NB4 (cell line): Measurements from ENCODE around the gene SMCO4.
A peak's percentile ranks its signal among the peaks of the same experiment; 100 is the strongest.
"Not testable (repeated sequence)": the region's sequence is repeated elsewhere in the genome, so short reads cannot be mapped to it uniquely, and the experiment has no call there.

Source experiments
- DNase-seq: peaks from one replicate; pipeline ENCODE4 v3.0.0; 2010; ENCODE audit warnings: low read depth
- H3K4me3 ChIP-seq: one replicate; pipeline ENCODE4 v1.5.1; 2011; ENCODE audit warnings: mild to moderate bottlenecking, low read depth, low read length, moderate library complexity
- MYC ChIP-seq: IDR thresholded peaks from 2 replicates; pipeline ENCODE4 v1.6.1; 2011; ENCODE audit warnings: low read depth, low read length
- POLR2A ChIP-seq: IDR thresholded peaks from 2 replicates; pipeline ENCODE4 v1.6.1; 2011; ENCODE audit warnings: mild to moderate bottlenecking; ENCODE audit not compliant: insufficient read length; ENCODE audit errors: extremely low read depth
- TF ChIP-seq, protein P1 (sequence below): IDR thresholded peaks from one replicate; pipeline ENCODE4 v1.5.1; 2012; ENCODE audit warnings: low read depth, low read length
- TF ChIP-seq, protein P2 (sequence below): IDR thresholded peaks from 2 replicates; pipeline ENCODE4 v1.6.1; 2011; ENCODE audit warnings: low read depth, low read length

Gene SMCO4

DNA sequence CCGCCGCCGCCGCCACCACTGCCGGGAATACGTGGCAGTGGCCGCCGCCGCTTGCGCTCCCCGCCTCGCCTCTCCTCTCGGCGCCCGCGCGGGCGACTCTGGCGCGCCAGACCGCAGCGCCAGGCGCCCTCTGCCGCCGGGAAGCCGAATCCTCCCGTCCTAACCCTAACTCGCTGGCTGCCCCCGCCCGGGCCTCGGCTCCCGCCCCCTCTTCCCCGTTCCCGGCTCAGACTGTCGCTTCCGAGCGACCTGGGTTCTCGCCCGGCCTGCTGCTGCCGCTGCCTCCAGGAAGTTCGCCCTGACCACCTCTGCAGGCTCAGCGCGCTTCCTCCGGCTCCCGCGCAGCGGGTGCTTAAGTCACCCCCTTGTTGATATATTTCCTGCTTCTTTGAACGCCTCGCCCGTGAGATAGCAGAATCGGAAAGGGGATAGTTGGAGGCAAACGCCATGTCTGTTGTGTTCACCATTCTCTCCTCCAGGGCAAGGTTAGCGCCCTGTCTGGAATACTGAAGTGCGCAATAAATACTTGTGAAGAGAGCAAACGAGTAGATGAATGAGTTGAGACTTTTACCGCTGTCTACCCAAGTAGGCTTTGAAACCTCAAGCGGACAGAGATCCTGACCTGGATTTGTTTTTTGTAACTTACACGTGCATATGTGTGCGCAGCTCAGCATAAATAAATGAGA, at the start of gene SMCO4:
Gene SMCO4 (minus strand): TSS at position 100 of the 686 bp plus-strand sequence. CDS start 64,202 bp downstream, outside the sequence.
- peak within 1 kb of the TSS; percentile 64 for H3K4me3 ChIP-seq
- peak; percentile 92 for DNase-seq
- TF ChIP-seq POLR2A: no peak
- TF ChIP-seq, protein P1, sequence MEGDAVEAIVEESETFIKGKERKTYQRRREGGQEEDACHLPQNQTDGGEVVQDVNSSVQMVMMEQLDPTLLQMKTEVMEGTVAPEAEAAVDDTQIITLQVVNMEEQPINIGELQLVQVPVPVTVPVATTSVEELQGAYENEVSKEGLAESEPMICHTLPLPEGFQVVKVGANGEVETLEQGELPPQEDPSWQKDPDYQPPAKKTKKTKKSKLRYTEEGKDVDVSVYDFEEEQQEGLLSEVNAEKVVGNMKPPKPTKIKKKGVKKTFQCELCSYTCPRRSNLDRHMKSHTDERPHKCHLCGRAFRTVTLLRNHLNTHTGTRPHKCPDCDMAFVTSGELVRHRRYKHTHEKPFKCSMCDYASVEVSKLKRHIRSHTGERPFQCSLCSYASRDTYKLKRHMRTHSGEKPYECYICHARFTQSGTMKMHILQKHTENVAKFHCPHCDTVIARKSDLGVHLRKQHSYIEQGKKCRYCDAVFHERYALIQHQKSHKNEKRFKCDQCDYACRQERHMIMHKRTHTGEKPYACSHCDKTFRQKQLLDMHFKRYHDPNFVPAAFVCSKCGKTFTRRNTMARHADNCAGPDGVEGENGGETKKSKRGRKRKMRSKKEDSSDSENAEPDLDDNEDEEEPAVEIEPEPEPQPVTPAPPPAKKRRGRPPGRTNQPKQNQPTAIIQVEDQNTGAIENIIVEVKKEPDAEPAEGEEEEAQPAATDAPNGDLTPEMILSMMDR: peak; percentile 69
- TF ChIP-seq, protein P2, sequence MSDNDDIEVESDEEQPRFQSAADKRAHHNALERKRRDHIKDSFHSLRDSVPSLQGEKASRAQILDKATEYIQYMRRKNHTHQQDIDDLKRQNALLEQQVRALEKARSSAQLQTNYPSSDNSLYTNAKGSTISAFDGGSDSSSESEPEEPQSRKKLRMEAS: peak; percentile 50
- peak; percentile 78 for TF ChIP-seq MYC

DNA sequence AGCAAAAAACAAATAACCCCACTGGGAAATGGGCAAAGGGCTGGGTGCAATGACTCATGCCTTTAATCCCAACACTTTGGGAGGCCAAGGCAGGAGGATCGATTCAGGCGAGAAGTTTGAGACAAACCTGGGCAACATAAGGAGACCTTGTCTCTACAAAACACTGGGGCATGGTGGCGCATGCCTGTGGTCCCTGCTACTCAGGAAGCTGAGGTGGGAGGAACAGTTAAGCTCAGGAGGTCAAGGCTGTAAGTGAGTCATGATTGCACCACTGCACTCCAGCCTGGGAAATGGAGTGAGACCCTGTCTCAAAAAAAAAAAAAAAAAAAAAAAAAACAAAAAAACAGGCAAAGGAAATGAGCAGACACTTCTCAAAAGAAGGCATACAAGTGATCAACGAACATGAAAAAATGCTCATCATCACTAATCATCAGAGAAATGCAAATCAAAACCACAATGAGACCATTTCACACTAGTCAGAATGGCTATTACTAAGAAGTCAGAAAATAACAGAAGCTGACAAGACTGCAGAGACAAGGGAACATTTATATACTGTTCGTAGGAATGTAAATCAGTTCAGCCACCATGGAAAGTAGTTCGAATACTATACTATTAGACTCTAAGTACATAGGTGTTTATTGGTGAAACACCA, 48.2 kb upstream of the SMCO4 start:
- DNase-seq: peak; percentile 96
- peak; percentile 41; the same call in 1 of the 2 replicates for TF ChIP-seq MYC
- TF ChIP-seq, protein P1: no peak
- TF ChIP-seq, protein P2: peak; percentile 64
- H3K4me3 ChIP-seq: no peak overlapping the region

DNA sequence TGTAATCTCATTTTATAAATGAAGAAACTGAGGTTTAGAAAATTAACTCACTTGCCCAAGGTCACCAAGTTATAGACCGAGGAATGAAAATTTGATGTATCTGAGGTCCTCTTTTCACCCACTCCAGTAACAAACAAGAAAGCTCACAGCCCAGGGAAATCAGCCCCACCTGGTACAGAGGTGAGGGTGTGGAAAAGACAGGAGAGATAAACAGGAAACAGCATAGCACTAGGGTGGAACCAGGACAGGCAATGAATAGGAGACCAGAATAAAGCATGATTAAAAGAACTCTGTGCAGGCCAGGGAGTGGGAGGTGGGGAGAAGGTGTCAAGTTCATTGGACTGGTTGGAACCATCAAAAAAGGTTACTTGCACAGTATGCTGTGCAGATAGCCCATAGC, 46.2 kb upstream of the SMCO4 start:
- DNase-seq: no peak
- H3K4me3 ChIP-seq: no peak overlapping the region
- TF ChIP-seq POLR2A (no peak), MYC (no peak)
- TF ChIP-seq, protein P1: no peak
- TF ChIP-seq, protein P2: no peak

- no peak for TF ChIP-seq MYC
- no peak for TF ChIP-seq POLR2A
- TF ChIP-seq, protein P2: no peak
- TF ChIP-seq, protein P1: no peak
- no peak overlapping the region for H3K4me3 ChIP-seq
- DNase-seq: no peak
Measured at GRCh38 chr11:93587858-93588581, 44.8 kb upstream of the SMCO4 start.

DNA sequence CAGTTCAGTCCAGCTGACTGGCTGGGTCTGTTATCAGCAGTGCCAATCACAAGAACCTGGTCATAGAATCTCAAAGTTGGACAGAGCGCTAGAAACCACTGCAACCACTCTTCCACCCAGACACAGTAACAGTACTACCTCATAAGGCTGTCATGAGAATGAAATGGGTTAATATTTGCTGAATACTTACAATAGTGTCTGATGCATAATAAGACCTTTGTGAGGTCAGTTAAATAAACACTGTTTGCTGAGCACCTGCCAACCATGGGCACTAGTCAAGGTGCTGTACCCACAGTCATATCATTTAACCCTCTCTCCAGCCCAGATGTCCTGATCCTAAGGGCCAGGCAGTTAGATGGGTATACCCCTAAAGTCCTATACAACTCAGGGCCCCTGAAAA, 44.2 kb upstream of the SMCO4 start:
- not testable (repeated sequence) for H3K4me3 ChIP-seq, DNase-seq

DNA sequence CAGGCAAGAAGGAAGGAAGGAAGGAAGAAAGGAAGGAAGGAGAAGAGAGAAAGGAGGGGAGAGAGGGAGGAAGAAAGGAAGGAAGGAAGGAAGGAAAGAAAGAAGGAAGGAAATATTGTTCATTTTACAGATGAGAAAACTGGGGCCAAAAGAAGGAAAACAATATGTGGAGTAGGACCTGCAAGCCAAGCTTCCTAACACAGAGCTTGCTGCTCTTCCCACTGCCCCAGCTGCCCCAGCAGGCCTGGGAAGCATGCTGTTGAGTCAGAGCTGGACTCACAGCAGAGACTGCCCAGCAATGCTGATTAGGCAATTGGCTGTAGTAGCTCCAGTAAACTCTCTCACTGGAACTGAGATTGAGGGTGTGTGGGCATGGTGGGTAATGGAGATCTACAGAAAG, 42.6 kb upstream of the SMCO4 start:
- no peak overlapping the region for H3K4me3 ChIP-seq
- peak; percentile 19 for DNase-seq
- TF ChIP-seq, protein P2: no peak
- TF ChIP-seq, protein P1: no peak
- TF ChIP-seq MYC (no peak), POLR2A (no peak)
